HFF-Myc (cell line): ENCODE measurements around the gene CELA2B.

Source experiments
- DNase-seq: peaks from one replicate; pipeline ENCODE4 v3.0.0-alpha.2; 2011; ENCODE audit warnings: low read depth; ENCODE audit errors: extremely low read depth
- H3K4me3 ChIP-seq: replicated peaks from 2 replicates; pipeline ENCODE4 v1.5.1; 2011; ENCODE audit warnings: low read depth, mild to moderate bottlenecking, control low read depth, low read length
- TF ChIP-seq, protein P1 (sequence below): IDR thresholded peaks from 2 replicates; pipeline ENCODE4 v1.5.1; 2012; ENCODE audit warnings: mild to moderate bottlenecking, low read depth, low read length, control low read depth; ENCODE audit errors: missing control alignments

The CELA2B gene

DNA sequence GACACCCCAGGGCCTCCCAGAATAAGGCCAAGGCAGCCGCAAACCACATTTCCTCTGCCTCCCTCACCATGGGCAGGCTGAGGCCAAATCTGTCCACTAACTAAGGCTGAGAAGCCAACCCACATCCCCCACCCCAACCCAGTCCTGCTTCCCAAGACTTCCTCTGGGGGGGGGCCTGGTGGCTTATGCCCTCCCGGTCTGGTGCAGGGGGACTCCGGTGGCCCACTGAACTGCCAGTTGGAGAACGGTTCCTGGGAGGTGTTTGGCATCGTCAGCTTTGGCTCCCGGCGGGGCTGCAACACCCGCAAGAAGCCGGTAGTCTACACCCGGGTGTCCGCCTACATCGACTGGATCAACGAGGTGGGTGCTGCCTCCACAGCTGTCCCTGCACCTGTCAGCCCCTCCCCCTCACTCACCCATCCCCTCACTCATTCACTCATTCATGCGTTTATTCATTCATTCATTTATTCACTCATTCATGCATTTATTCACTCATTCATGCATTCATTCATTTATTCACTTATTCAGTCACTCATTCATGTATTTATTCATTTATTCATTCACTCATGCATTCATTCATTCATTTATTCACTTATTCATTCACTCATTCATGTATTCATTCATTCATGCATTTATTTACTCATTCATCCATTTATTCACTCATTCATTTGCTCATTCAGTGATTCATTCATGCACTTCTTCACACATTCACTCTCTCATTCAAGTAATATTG lies 30.3 kb upstream of the CELA2B start:
- no peak overlapping the region for H3K4me3 ChIP-seq
- DNase-seq, result no peak
- TF ChIP-seq, protein P1, sequence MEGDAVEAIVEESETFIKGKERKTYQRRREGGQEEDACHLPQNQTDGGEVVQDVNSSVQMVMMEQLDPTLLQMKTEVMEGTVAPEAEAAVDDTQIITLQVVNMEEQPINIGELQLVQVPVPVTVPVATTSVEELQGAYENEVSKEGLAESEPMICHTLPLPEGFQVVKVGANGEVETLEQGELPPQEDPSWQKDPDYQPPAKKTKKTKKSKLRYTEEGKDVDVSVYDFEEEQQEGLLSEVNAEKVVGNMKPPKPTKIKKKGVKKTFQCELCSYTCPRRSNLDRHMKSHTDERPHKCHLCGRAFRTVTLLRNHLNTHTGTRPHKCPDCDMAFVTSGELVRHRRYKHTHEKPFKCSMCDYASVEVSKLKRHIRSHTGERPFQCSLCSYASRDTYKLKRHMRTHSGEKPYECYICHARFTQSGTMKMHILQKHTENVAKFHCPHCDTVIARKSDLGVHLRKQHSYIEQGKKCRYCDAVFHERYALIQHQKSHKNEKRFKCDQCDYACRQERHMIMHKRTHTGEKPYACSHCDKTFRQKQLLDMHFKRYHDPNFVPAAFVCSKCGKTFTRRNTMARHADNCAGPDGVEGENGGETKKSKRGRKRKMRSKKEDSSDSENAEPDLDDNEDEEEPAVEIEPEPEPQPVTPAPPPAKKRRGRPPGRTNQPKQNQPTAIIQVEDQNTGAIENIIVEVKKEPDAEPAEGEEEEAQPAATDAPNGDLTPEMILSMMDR, result no peak

DNA sequence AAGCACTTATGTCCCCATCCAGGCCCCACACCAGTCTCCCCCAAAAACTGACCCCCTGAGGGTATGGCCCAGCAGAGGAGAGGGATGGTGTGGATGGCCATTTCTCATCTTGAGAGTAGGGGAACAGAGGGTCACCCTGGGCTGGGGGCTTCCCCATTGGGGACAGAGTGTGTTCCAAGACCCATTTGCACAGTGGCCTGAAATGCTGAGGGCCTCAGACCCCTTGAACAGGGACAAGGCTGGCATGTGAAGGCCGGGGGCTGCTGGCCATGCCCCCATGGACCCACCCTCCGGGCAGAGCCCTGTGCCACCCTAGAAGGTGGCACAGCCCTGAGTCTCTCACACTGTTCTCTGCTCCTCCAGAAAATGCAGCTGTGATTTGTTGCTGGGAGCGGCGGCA lies 29.7 kb upstream of the CELA2B start:
- TF ChIP-seq, protein P1, result no peak
- H3K4me3 ChIP-seq, result no peak overlapping the region
- DNase-seq, result no peak

DNA sequence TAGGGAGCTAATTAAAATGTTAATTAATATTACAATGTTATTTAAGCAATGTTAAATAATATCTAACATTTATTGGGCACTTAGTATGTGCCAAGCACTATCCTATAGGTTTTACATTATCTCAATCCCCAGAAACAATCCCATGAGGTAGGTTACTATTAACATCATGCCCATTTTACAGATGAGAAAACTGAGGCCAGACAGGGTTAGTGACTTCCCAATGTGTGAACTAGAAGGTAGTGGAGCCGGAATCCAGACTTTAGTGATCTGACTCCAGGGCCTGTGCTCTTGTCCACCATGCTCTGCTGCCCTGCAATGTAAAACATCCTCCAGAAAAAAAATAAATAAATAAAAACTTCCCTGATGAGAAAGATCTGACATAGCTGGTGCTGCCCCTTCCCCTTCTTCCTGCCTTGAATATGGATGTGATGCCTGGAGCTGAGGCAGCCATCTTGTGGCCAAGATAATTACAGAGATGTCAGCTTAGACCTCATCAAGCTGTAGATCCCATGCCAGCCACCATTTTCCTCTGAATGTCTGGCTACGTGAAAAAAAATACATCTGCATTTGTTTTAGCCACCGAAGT lies 26.9 kb upstream of the CELA2B start:
- TF ChIP-seq, protein P1, result no peak
- H3K4me3 ChIP-seq, result no peak overlapping the region
- no peak for DNase-seq

DNA sequence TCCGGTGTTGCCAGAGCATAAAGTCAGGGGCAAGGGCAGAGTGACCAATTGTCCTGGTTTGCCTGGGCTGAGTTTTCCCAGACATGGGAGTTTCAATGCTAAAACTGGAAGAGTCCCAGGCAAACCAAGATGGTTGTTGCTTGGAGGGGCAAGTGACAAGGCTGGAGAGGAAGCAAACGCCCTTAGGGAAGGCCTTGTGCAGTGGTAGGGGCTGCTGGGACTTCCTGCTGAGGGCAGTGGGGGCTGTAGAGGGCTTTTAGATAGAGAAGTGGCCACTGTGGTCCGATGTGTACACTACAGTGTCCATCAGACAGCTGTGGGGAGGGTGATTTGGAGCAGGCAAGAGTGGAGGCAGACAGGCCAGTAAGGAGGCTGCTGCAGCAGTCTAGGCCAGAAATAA lies 26.3 kb upstream of the CELA2B start:
- TF ChIP-seq, protein P1, result no peak
- no peak for DNase-seq
- H3K4me3 ChIP-seq, result no peak overlapping the region

DNA sequence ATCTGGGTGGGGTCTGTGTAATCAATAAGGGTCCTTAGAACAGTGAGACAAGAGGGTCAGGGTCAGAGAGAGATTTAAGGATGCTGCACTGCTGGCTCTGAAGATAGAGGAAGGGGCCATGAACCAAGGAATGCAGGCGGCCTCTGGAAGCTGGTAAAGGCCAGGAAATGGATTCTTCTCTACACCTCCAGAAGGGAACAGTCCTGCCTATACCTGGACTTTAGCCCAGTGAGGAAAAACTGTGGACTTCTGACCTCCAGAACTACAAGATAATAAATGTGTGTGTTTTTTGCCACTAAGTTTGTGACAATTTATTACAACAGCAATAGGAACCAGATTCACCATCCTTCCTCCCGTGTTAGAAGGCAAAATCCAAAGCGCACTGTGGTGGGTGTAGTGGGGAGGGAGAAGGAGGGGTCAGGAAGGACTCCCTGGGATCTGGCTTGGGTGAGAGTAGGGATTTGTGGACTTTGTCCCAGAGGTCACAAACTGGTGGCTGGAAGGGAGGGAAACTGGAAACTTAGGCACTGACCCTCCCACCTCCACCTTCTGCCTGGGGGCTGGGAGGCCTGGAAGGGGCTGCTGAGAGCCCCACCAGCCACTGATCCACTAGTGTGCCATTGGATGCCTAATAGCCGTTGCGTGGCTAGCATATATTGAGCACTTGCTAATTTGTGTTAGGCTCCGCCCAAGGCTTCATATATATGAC lies 24.7 kb upstream of the CELA2B start:
- TF ChIP-seq, protein P1, result no peak
- no peak for DNase-seq
- H3K4me3 ChIP-seq, result no peak overlapping the region

DNA sequence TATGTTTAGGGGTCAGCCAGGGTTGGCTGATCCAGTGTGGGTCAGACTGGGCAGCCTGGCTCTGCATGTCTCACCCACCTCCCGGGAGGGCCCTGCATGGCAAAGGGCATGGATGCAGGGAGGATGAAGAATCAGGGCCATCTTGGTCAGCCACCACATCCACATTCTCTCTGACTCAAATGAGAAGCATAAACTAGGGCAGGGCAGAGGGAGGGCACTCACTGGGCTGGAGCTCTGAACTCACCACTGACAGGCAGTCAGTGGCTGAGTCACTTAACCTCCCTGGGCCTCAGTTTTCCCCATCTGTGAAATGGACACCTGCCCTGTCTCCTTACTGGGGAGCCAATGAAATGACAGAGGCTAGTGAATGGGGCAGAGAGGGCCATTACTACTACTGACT lies 23.7 kb upstream of the CELA2B start:
- TF ChIP-seq, protein P1, result no peak
- H3K4me3 ChIP-seq, result no peak overlapping the region
- DNase-seq, result no peak
